Gastroesophageal sphincter (tissue), 3 donors: ENCODE results near the gene TEX54.

Experiments used
- EP300 ChIP-seq: sonication (generic); formaldehyde crosslinking; IDR thresholded peaks from one replicate; pipeline ENCODE4 v1.6.1; 2017; ENCODE audit warnings: antibody characterized with exemption, mild to moderate bottlenecking
- POLR2A ChIP-seq, 2 donors: fragments of 450-650 bp; IDR thresholded peaks; one replicate each; pipeline ENCODE4 v1.6.1; 2017; ENCODE audit warnings: antibody characterized with exemption in 2 of 2, mild to moderate bottlenecking in 2 of 2, moderate library complexity in 1 of 2
- TF ChIP-seq, protein P1 (sequence below), 4 experiments: fragments of 200-600 bp in 2 of 4; fragments of 450-650 bp in 2 of 4; sonication (generic) in 1 of 4; IDR thresholded peaks; one replicate each; pipeline ENCODE4 v1.5.1; 2017 to 2019; ENCODE audit warnings: antibody characterized with exemption in 4 of 4, mild to moderate bottlenecking in 2 of 4, moderate library complexity in 2 of 4

DNA sequence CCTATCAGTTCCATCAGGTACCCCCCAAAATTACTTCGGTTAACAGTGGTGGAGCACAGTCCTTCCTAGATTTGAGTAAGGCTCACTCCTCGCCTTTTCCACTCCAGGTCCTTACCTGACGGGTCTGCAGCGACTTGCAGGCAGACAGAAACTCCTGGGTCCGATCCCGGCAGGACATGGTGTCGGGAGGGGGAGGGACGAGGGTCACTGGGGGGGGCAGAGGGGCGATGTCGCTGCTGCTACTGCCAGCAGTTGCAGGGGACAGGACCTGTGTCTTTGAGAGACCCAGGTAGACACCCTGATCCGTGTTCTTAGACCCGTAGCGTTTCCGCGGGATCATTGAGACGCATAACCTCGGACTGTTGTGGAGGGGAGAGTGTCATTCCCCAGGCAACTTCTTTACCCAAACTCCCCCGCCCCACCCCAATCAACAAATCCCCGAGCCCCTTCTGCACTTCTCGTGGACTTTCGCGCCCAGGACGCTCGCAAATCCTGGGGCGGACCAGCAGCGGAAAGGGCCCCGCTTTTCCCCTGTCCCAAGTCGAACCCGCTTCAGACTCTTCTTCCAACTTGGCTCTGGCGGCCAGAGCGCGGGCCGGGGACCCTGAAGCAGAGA lies 1.6 kb downstream of the TEX54 start:
- no peak for TF ChIP-seq EP300
- TF ChIP-seq POLR2A (IDR thresholded peaks at IDR 0.05): no peak
- TF ChIP-seq, protein P1, sequence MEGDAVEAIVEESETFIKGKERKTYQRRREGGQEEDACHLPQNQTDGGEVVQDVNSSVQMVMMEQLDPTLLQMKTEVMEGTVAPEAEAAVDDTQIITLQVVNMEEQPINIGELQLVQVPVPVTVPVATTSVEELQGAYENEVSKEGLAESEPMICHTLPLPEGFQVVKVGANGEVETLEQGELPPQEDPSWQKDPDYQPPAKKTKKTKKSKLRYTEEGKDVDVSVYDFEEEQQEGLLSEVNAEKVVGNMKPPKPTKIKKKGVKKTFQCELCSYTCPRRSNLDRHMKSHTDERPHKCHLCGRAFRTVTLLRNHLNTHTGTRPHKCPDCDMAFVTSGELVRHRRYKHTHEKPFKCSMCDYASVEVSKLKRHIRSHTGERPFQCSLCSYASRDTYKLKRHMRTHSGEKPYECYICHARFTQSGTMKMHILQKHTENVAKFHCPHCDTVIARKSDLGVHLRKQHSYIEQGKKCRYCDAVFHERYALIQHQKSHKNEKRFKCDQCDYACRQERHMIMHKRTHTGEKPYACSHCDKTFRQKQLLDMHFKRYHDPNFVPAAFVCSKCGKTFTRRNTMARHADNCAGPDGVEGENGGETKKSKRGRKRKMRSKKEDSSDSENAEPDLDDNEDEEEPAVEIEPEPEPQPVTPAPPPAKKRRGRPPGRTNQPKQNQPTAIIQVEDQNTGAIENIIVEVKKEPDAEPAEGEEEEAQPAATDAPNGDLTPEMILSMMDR (IDR thresholded peaks at IDR 0.05): no peak
